Measurements from ENCODE around the gene SMARCAL1.

SMARCAL1 gene
- total RNA-seq = 18.8 to 50.4 (median 32.0) reads per million in 9 experiments

DNA sequence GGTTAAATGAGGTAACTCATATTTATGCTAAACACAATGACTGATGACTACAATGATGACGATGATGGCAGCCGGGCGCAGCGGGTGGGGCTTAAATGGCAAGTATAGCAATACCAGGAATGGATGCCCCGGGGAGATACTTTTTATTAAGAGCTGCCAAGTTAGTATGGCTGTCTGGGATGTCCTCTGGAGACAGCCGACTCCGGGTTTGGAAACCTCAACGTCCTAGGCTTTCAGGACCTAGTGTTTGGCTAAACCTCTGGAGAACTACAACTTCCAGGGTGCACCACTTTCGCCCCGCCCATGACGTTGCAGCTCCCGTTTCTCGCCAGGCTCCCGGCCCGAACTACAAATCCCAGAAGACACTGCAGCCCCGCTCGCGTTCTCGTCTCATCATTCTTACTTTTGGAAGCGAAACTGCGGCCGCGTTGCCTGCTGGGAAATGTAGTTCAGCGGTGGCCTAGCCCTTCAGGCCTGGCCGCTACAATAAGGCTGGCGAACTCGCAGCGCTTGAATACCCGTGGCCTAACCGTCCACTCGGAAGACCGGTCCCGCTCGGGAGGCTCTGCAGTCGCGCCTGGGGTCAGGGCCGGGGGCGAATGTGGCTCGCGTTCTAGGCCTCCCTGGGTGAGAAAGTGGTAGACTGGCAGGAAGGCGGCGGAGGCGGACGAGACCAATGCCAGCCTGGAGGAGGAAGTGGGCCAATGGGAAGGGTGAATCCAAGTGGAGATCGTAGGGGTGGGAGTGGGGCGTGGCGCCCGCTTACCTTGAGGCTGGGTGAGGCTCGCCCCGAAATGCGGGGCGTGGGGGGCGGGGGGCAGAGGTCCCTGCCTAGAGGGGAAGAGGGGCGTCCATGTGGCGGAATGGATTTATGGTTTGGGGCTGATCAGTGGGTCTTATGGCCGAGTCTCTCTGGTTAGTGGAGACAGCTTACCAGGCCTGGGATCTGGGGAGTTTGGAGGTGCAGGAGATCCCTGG, at the start of gene SMARCAL1:
SMARCAL1 (plus strand) TSS at position 463 of the 978 bp plus-strand sequence. CDS start 2,221 bp downstream, outside the sequence.
- Mint-ChIP-seq H3K4me3 (peak within 1 kb of the TSS; percentile 93 to 99), H3K36me3 (ENCODE audit: insufficient read depth) (peaks cover 2% of the 10 kb centered on the region)

DNA sequence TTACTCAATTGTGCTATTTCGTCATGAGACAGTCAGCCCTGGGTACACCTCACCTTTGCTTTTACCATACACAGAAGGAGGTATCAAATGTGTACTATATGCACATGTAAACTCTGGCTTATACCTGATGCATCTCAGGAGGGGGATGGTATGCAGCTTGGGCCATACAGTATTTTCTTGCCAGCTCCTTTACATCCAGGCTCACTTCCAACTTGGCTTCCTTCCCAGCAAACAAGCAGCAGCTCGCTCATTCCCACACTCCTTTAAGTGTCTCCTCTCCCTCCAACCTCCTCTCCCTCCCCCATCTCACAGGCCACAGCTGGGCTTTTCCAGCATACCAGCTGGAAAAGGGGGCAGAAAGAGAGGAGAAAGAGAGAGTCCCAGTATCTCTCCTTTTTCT, 49.6 kb upstream of the SMARCAL1 start:
- peaks cover 12 to 48% of the 10 kb centered on the region in 2 donors for H3K27me3 Mint-ChIP-seq
- H3K9me3 Mint-ChIP-seq = peaks cover 0 to 1% of the 10 kb centered on the region in 2 donors
- H3K4me1 Mint-ChIP-seq (ENCODE audit: low read depth in 2 of 2) = peaks cover 14 to 26% of the 10 kb centered on the region in 2 donors
- DNase-seq = no peak
- no peak for ATAC-seq (replicated peaks)
- no peak overlapping the region for H3K27ac Mint-ChIP-seq
- no peaks in the 10 kb centered on the region for H3K36me3 Mint-ChIP-seq (ENCODE audit: insufficient read depth)
- no peak overlapping the region for H3K4me3 Mint-ChIP-seq

More for the DNA sequence above, at the start of gene SMARCAL1:
- Mint-ChIP-seq H3K9me3 (no peaks in the 10 kb centered on the region), H3K27me3 (peaks cover 4 to 7% of the 10 kb centered on the region in 2 donors), H3K4me1 (ENCODE audit: low read depth in 2 of 2) (peaks cover 14 to 20% of the 10 kb centered on the region in 2 donors), H3K27ac (peak within 1 kb of the TSS; percentile 96 to 97)
- ATAC-seq (replicated peaks) (peak; percentile 94), DNase-seq (peak; percentile 98 to 99 (median 98))

DNA sequence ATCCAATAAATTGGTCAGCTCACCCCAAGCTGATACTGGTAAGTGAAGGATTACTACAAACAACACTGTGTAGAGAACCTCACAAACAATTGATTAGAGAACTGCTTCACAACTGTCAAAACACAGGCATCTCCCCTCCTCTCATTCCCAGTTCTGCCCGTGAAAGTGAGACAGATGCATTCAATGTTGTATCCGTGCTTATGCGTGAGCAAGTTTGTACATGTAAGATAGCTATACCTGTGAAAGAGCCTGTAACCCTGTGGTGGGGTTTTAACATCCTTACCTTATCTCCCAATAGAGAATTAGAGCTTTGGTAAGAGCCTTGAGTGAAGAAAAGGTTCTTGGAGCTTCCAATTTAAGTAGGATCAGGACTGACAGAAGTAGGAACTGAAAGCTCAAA, 49.1 kb upstream of the SMARCAL1 start:
- Mint-ChIP-seq H3K4me3 (no peak overlapping the region), H3K9me3 (peaks cover 0 to 1% of the 10 kb centered on the region in 2 donors), H3K36me3 (ENCODE audit: insufficient read depth) (no peaks in the 10 kb centered on the region), H3K27ac (no peak overlapping the region), H3K27me3 (peaks cover 16 to 53% of the 10 kb centered on the region in 2 donors), H3K4me1 (ENCODE audit: low read depth in 2 of 2) (peaks cover 14 to 26% of the 10 kb centered on the region in 2 donors)
- no peak for DNase-seq
- ATAC-seq (replicated peaks) = no peak

DNA sequence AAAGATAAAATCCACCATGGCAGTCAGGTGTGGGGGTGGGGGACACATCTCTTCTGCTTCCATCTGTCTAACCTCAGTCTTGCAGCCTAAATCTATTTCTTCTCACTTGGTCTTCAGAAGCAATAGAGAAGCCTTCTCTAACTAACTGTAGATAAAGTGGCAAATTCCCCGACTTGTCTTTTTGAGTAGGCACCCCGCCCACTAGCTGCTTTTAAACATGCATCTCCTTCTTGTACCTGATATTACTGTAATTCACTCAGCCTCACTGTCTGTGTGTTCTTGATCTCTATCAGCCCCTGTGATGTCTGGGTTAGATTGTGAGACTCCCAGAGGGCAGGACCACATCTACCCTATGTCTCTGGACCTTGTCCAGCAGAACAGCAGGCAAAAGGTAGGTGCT, 46.8 kb upstream of the SMARCAL1 start:
- H3K4me1 Mint-ChIP-seq (ENCODE audit: low read depth in 2 of 2) = peaks cover 8 to 14% of the 10 kb centered on the region in 2 donors
- H3K36me3 Mint-ChIP-seq (ENCODE audit: insufficient read depth) = no peaks in the 10 kb centered on the region
- no peak overlapping the region for H3K4me3 Mint-ChIP-seq
- no peak overlapping the region for H3K27ac Mint-ChIP-seq
- H3K9me3 Mint-ChIP-seq = no peaks in the 10 kb centered on the region
- peaks cover 34 to 70% of the 10 kb centered on the region in 2 donors for H3K27me3 Mint-ChIP-seq
- no peak for ATAC-seq (replicated peaks)
- no peak for DNase-seq

DNA sequence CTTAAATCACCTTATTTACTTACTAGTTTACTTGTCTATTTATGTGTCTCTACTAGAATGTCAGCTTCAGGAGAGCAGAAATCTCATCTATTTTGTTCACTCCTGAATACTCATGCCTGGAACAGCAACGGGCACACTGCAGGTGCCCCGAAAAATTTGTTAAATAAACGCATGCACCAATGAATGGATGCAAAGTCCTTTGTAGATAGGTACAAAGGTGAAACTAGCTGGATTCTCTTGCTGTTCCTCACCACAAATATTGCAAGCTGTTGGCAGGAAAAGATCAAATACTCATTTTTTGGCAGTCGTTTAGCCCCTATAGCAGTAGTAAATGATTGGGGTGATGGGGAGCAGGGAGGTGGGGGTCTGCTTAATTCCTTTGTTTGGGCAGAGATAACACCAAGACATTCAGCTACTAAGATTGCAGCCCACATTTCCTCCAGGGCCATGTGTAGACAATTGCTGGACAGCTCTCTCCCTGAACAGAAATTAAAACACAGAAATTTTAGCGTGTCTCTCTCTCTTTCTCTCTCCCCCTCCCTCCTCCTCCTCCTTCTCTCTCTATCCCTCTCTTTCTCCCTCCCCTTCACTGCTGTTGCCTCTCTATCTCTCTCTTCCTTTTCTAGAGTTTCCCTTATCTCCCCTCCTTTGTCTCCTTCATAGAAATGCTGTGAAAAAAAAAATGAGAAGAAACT, 45.4 kb upstream of the SMARCAL1 start:
- H3K4me3 Mint-ChIP-seq = no peak overlapping the region
- H3K27me3 Mint-ChIP-seq = peaks cover 42 to 82% of the 10 kb centered on the region in 2 donors
- H3K27ac Mint-ChIP-seq = no peak overlapping the region
- H3K4me1 Mint-ChIP-seq (ENCODE audit: low read depth in 2 of 2) = peaks cover 6 to 7% of the 10 kb centered on the region in 2 donors
- H3K36me3 Mint-ChIP-seq (ENCODE audit: insufficient read depth) = peaks cover 7% of the 10 kb centered on the region
- no peaks in the 10 kb centered on the region for H3K9me3 Mint-ChIP-seq
- ATAC-seq (replicated peaks) (no peak), DNase-seq (no peak)

DNA sequence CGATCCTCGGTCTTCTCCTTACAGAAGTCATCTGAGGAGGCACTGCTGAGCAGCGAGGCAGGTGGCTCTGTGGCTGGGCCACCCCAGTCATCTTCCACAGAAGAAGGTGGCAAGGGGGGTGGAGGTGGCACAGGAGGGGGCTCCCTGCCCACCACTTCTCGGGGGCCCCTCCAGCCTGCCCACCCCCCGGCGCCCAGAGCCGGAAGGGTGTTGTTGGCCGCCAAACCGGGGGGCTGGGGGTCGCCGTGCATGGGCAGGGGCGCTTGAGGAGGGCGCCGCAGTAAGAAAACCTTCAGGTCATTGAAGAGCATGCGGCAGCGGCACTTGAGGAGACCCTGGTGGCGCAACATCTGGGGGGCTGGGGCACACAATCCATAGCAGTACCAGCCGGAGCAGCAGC, 42.5 kb upstream of the SMARCAL1 start:
- Mint-ChIP-seq H3K27me3 (peaks cover 70 to 91% of the 10 kb centered on the region in 2 donors), H3K36me3 (ENCODE audit: insufficient read depth) (peaks cover 11% of the 10 kb centered on the region), H3K4me1 (ENCODE audit: low read depth in 2 of 2) (peaks cover 11 to 12% of the 10 kb centered on the region in 2 donors), H3K27ac (no peak overlapping the region), H3K4me3 (no peak overlapping the region), H3K9me3 (peaks cover 0 to 2% of the 10 kb centered on the region in 2 donors)
- no peak for DNase-seq
- ATAC-seq (replicated peaks) = no peak

DNA sequence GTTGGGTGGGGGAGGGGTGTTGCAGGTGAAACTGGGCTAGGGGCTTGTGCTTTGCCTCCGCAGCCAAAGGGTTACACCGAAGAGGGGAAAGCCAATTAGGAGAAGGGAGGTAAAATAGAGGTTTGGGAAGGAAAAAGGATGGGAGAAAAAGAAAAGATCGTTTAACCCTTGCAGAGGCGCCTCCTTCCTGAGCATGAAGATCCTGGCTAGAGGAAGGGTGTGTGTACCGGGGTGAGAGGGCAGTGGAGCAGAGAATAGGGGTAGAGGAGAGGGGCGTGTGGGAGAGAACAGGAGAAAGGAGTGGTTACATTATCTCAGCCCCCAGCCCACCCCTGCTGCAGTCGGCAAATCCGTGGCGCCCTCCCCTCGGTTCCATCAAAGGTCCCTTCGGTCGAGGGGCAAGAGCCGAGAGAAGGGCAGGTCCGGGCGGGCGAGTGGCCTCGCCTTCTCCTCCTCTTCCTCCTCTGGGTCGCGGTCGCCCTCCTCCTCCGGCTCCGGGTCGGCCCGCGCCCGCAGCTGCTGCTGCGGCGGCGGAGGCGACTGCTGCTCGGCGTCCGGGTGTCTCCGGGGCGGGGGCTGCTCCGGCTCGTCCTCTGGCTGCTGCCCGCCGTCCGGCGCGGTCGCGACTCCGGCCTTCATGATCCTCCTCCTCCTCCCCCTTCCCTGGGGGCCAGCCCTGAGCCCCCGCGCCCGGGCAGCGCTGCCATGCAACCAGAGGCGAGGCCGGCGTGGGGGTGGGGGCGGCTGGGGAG, 41.1 kb upstream of the SMARCAL1 start:
- peaks cover 0 to 2% of the 10 kb centered on the region in 2 donors for H3K9me3 Mint-ChIP-seq
- ATAC-seq (replicated peaks) (no peak), DNase-seq (no peak)
- H3K4me3 Mint-ChIP-seq = peak overlapping the region; percentile 67 to 71
- no peak overlapping the region for H3K27ac Mint-ChIP-seq
- H3K4me1 Mint-ChIP-seq (ENCODE audit: low read depth in 2 of 2) = peaks cover 11 to 12% of the 10 kb centered on the region in 2 donors
- peaks cover 11% of the 10 kb centered on the region for H3K36me3 Mint-ChIP-seq (ENCODE audit: insufficient read depth)
- peaks cover 70 to 90% of the 10 kb centered on the region in 2 donors for H3K27me3 Mint-ChIP-seq

DNA sequence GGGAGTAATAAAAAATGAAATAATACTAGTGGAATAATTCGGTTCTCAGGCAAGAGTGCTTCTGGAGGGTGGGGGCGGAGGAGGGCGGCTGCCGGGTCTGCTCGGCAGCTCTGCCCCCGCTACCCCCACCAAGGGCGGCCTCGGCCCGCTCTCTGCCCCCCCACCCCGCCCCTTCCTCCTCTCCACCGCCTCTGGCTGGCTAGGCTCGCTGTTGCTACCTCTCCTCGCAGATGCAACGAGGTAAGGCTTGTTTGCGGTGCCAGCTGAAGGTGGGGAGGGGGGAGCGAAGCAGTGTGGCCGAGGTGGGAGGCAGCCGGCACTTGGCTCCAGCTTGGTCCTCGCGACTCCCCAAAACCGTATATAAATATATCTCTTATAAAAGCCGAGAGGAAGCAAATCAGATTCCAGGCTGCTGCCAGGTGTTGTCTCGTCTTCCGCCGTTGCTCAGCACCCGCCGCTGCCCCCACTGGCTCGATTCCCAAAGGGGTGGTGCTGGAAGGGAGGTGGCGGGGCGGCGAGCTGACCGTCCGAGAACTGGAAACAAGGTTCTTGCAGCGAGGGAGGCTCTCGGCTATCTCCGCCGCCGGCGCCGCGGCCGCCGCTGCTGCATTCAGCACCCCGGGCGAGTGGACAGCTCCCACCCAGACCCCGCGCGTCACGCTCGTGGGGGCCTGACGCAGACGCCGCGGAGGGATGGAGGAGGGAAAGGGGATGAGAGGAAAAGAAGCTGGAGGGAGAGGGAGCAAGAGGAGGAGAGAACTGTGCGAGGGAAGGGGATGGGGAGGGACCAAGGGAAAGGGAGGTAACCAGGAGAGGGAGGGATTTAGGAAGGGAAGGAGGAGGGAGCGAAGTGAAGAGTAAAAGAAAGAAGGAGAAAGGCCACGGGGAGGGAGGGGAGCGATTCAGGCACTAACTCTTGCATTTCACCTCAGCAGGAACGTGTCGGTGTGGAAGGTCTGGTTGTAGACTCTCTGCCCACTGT, 40.3 kb upstream of the SMARCAL1 start, which contains the start of gene MARCHF4:
MARCHF4 (minus strand) TSS at position 763 of the 982 bp plus-strand sequence. CDS start 2,223 bp downstream, outside the sequence.
- Mint-ChIP-seq H3K27me3 (peaks cover 68 to 84% of the 10 kb centered on the region in 2 donors), H3K36me3 (ENCODE audit: insufficient read depth) (peaks cover 11% of the 10 kb centered on the region), H3K27ac (no peak within 1 kb of the TSS), H3K9me3 (peaks cover 0 to 2% of the 10 kb centered on the region in 2 donors), H3K4me1 (ENCODE audit: low read depth in 2 of 2) (peaks cover 11 to 12% of the 10 kb centered on the region in 2 donors), H3K4me3 (peak within 1 kb of the TSS; percentile 48 to 73)
- ATAC-seq (replicated peaks) = peak; percentile 98
- DNase-seq = peak; percentile 67 to 73 (median 73)

DNA sequence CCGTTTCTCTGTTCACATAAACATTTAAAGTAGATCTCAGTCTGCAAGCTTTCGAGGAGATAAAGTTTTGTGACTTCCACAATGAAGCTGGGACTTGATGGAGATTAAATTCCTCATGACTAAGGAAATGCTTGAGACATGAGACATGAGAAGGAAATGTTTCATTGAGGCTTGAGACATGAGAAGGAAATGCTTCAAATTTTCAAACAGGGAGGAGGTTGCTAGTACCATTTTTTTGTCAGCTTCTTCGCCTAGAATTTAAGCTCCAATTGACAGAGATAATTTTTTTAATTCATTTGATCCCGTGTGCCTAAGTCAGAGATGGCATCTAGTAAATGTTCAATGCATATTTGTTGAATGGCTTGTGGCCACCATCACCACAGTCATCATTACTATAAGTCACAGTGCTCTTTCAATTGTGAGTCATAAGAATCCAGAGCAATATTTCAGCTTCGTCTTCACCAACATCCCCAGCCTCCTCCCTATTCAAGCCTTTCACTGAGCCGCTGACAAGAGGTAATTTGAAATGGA, 39.5 kb upstream of the SMARCAL1 start:
- DNase-seq = no peak
- H3K27ac Mint-ChIP-seq = no peak overlapping the region

DNA sequence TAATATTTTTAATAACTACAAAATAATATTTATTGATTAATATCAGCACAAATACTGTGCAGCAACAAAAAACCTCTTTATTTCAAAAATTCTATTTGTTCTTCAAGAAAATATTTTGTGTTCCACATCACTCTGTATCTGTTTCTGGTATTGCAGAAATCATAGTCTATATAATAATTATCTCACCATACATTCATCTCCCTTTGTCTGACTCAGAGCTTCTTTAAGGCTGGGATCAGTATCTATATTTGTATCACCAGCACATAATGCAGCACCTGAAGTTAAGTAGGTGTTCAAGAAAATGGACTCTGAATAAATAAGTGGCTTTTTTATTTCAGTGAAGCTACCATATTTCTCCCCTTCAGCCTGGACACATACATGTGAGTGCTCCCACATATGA, 38.4 kb upstream of the SMARCAL1 start:
- Mint-ChIP-seq H3K27ac (no peak overlapping the region), H3K4me3 (no peak overlapping the region), H3K27me3 (peaks cover 64 to 65% of the 10 kb centered on the region in 2 donors), H3K36me3 (ENCODE audit: insufficient read depth) (peaks cover 11% of the 10 kb centered on the region), H3K9me3 (peaks cover 0 to 2% of the 10 kb centered on the region in 2 donors), H3K4me1 (ENCODE audit: low read depth in 2 of 2) (peaks cover 11 to 12% of the 10 kb centered on the region in 2 donors)
- ATAC-seq (replicated peaks) (no peak), DNase-seq (no peak)

More for the DNA sequence above, 39.5 kb upstream of the SMARCAL1 start:
- H3K4me3 Mint-ChIP-seq = peak overlapping the region; percentile 48 to 73
- peaks cover 11% of the 10 kb centered on the region for H3K36me3 Mint-ChIP-seq (ENCODE audit: insufficient read depth)
- ATAC-seq (replicated peaks) = no peak
- peaks cover 0 to 2% of the 10 kb centered on the region in 2 donors for H3K9me3 Mint-ChIP-seq
- H3K4me1 Mint-ChIP-seq (ENCODE audit: low read depth in 2 of 2) = peaks cover 11 to 12% of the 10 kb centered on the region in 2 donors
- peaks cover 68 to 76% of the 10 kb centered on the region in 2 donors for H3K27me3 Mint-ChIP-seq

DNA sequence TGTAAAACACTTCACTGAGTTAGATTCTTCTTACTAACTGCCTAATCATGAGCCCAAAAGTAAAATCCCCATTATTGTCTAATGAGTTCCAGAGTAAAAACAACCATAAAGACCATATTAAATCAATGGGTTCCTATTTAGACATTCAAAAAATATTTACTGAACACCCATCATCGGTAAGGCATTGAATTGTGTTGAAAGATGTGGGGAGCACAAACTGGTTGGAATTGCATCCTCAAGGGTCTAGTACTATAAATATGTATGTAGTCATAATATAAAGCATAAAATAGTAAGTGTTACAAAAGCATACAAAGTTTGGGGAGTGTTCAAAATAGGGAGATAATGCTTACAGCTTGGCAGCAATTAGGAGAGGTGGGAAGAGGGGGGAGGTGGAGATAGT, 37.0 kb upstream of the SMARCAL1 start:
- Mint-ChIP-seq H3K27ac (no peak overlapping the region), H3K4me1 (ENCODE audit: low read depth in 2 of 2) (peaks cover 11 to 12% of the 10 kb centered on the region in 2 donors), H3K27me3 (peaks cover 52 to 58% of the 10 kb centered on the region in 2 donors), H3K9me3 (peaks cover 0 to 2% of the 10 kb centered on the region in 2 donors), H3K4me3 (no peak overlapping the region), H3K36me3 (ENCODE audit: insufficient read depth) (peaks cover 11% of the 10 kb centered on the region)
- no peak for ATAC-seq (replicated peaks)
- no peak for DNase-seq

Data from effector memory CD8-positive, alpha-beta T cell (primary cell).